HS-5 (cell line): ENCODE measurements around the gene H1-8.

ENCODE experiments used
- DNase-seq: peaks from one replicate; pipeline ENCODE4 v3.0.0-alpha.2; 2012; ENCODE audit warnings: low read depth

The H1-8 gene

DNA sequence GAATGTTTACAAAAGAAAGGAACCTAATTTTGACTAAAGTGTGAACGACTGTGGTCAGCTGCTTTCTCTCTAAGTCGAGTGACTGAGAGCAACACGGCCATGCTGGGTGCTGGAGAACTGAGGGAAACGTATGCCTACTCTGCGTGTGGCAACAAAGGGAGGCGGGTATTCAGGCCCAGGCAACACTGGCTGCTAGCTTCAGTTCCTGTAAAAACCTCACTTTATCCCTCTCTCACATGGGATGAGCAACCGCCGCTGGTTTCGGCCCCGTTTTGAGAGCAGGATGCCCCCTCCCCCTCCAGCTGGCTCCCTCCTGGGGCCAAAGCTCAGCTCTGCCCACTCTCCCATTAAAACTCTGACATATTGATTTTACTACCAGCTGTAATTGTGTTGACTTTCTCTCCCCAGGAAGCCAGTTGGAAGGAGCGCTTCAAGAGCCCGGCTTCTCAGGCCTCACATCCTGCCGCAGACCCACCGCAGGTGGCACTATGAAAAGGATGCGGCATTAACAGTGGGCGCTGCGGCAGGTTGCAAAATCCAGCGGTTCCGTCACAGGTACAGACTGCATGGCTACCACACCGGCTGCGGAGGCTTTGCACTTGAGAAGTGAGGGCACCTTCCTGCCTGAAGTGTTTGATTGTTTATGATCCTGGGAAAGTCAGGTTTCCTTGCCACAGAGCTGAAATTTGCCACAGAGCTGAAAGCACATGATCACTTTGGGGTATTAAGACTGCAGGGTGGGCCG lies 50.8 kb downstream of the H1-8 start:
- no peak for DNase-seq

DNA sequence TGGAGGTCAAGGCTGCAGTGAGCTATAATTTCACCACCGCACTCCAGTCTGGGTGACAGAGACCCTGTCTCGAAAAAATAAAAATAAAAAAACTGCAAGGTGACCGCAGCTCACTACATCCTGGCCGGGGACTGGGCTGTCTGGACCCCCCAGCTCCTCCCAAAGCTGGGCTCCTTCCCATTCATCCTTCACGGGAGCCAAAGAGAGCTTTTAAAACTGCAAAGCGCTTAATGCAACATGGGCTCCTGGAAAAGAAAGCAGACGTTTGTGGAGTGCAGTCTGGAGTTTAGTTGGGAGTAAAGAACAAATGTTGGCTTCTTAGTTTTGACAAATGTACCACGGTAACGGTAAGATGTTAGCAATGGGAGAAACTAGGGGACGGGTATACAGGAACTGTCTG lies 51.4 kb downstream of the H1-8 start:
- DNase-seq = no peak

DNA sequence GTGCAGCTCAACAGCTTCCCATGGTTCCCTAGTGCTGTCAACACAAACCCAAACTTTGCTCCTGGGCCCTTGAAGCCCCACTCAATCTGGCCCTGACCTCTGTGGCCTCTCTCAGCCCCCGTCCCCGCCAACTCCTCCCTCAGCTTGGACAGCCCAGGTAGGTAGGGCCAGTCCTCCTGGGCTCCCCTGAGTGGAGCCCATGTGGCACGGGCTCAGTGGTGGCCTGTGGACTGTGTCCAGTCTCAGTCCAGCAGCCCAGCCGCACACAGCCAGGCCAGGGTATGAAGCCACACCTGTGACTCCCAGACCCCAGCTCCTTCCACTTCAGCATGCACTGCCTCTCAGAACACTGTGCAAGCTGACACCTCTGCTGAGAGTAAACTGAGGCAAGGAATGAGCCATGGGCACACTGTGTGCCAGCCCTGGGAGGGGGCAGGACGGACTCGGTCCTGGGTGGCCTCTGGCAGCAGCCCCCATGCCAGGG lies 52.0 kb downstream of the H1-8 start:
- no peak for DNase-seq

DNA sequence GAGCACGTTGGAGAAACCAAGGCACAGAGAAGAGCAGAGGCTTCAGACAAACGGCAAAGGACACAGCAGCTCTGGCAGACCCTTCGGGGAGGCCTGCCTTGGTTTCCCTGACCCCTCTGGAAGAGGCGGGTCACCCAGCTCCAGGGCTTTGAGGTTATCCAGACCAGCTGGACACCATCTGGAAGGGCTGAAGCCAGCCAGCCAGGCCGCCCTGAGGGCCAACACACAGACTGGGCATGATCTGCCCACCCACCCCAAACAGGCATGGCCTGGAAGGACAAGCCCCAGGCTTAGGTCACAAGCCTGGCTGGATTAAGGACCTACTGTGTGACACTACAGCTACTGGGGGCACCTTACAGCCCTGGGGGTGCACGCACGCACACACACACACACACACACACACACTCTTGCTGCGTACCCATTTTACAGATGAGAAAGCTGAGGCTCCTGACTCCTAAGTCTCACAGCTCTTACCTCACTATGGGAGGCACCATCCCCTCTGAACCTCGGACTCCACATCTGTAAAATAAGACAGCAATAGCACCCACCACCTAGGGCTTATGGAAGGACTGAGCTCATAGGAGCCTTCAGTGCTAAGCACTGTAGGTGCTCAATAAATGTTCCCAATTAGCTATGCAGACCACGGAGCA lies 52.7 kb downstream of the H1-8 start:
- DNase-seq = no peak

DNA sequence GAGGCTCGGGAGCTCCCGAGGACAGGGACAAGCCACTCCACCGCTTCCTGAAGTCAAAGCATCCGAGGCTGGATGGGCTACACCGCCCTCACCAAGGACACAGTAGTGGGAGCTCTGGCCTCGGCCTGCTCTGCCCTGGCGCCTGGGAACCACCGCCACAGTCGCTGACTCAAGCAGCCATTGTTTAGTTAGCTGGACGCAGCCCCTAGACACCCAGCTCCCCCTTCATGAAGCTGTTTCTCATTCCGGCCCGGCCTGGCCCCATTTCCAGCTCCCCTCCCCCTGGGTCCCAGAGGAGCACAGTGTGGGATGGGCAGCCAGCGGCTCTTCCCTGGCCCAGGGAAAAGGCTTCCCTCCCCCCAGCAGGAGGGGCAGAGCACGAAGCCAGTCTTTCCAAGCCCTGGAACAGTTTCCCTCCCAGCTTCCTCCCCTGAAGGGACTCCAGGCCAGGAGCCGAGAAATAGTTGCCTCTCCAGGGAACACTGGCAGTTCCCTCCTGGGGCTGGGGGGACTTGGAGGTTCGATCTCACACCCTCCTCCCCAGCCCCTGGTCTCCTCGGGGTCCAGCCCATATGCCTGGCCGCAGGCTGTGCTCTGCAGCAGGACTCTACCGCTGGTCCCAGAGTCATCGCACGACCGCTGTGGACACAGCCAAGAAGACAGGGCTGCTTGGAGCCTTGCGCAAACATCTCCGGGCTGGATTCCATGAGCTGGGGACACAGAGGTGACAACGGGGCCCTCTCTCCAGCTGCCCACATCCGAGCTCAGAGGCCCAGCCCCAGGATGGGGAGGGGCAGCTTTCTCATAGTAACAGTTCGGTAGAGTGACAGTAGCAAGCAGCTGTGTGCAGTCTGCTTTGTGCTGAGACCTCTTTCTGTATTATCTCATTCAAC lies 53.5 kb downstream of the H1-8 start:
- DNase-seq = no peak

DNA sequence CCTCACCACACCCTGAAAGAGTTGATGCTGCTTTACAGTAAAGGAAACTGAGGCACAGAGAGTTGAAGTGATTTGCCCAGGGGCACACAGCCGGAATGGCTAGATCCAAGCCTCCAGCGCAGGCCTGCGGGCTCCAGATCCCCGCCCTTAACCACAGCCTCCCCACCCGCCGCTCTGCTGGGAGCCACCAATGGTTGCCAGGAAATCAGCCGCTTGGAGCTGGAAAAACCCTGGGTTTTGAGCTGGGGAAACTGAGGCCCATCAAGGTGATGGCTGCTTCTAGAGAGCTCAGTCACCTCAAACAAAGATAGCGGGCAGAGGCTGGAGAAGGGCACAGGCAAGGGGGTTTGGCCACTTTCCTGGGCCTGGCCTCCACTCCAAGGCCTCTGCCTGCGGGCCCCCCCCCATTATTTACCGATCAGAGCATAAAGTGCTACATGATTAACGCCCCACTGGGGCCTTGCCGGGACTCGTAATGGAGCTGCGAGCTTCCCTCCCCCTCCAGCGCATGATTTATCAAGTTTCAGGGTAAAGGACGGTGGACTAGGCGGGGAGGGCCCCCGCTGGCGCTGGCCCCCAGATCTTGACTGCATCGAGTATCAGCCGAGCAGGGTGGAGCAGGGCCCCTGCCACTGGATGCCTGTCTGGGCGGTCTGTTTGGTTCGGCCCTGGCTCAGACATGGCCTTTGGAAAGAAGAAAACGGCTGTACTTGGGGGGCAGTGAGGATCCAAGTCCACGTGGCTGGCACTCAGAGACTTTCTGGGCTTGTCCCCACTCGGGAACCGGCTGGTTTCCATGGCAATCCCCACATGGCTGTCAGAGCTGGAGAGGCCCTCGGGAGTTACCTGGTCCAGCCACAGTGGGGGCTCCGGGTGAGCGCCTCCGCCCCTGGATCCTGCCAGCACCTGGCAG lies 54.4 kb downstream of the H1-8 start:
- DNase-seq = no peak

DNA sequence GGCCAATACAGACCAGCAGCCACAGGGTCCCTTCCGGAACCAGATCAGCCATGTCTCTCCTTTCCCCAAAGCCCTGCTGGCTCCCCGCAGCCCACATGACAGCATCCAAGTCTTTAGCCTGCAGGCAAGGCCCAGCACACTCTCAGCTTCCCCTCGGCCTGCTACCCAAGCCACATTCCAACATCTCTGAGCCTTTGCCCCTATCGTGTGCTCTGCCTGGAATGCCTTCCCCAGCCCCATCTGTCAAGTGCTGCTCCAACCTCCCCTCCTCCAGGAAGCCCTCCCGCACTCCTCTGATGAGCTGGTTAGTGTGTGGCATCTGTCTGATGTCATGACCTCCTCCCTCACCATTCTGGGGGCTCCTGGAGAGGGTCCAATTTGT lies 55.0 kb downstream of the H1-8 start:
- DNase-seq = no peak

DNA sequence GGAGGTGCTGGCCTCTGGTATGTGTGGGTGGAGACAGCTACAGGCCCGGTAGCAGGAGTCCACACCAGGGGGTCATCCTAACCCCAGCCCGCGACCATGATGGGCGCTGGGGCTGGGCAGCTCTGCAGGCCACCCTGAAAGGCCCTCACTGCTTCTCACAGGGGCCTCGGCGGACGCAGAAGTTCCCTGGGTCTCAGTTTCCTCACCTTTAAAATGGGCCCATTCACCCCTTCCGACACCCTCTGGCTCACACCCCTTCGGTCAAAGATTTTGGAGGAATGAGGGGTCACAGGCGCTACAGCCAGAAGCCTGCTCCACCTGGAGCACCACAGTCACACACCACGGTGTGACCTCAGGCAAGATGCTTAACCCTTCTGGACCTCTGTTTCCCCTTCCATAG lies 55.5 kb downstream of the H1-8 start:
- no peak for DNase-seq

DNA sequence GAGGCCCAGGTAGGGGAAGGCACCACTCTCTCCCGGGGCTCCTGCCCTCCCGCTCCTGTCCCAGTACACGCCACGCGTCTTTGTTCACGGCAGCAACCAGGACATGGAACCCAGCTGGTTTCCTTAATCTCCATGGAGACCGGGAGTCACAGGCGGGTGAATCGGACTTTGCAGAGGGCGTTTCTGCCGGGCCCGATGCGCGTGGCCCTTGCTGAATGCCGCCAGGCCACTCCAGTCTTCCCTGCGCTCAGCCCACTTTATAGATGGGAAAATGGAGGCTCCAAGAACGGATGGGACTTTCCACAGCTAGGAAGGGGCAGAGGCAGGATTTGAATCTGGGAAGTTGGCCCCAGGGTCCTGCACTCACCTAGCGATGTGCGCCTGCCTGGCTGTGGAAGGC lies 56.1 kb downstream of the H1-8 start:
- no peak for DNase-seq

DNA sequence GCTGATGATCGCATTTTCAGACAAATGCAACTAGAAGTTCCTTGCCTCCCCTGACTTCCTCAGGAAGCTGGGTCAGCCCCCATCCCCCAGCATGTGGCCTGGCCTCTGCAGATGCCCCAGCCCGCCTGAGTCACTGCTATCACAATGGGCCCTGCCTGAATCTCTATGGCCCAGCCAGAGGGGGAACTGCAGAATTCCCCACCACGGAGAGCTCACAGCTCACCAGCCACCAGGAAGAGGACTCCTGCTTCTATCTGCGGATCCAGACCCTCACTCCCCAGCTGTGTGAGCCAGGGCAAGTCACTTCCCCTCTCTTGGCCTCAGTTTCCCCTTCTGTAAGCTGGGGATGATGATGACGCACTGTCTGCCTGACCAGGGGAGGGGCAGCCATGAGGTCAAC lies 56.6 kb downstream of the H1-8 start:
- DNase-seq = no peak

DNA sequence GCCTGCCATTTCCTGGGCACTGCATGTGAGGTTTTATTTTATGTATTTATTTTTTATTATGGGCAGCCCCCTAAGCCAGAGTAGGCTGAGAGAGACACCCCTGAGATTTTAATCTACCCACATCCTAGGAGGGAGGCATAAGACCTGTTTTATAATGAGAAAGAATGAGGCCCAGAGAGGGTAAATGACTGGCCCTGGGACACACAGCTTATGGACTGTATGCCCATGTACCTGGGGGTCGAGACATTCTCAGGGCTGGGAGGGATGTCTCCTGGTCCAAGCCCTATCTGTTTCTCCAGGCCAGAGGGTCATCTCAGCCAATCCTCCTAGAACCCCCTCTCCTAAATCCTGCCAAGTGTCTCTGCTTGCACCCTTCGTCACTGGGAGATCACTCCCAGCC lies 57.4 kb downstream of the H1-8 start:
- no peak for DNase-seq
